Activated CD4-positive, alpha-beta memory T cell treated with anti-CD3 and anti-CD28 coated beads for 36 hours (primary cell): ENCODE results near the gene SLC23A2. TPM values are rescaled to one million over a fixed set of nuclear protein-coding genes. Genes with fewer than 3 reads are reported as not detected.

Experiments
- CTCF ChIA-PET: fragments of 350-600 bp; sonication (Branson Sonifier 250); formaldehyde crosslinking; loops from one replicate; lab custom pipeline; 2021; ENCODE audit warnings: antibody characterized with exemption, inconsistent platforms; lab: Charles Lee
- POLR2A ChIA-PET: fragments of 350-600 bp; sonication (Branson Sonifier 250); formaldehyde crosslinking; loops from one replicate; lab custom pipeline; 2021; ENCODE audit warnings: antibody characterized with exemption; lab: Charles Lee
- DNase-seq: peaks from one replicate; pipeline ENCODE4 v3.0.0-alpha.2; 2020
- H3K27ac Mint-ChIP-seq: one replicate; pipeline ENCODE4 v1.8.0; 2021; ENCODE audit warnings: mixed read lengths
- H3K27me3 Mint-ChIP-seq: one replicate; pipeline ENCODE4 v1.8.0; 2021; ENCODE audit warnings: mixed read lengths
- H3K36me3 Mint-ChIP-seq: one replicate; pipeline ENCODE4 v1.8.0; 2021; ENCODE audit warnings: mixed read lengths
- H3K4me1 Mint-ChIP-seq: one replicate; pipeline ENCODE4 v1.8.0; 2021; ENCODE audit warnings: low read depth, mixed read lengths
- H3K4me3 Mint-ChIP-seq: one replicate; pipeline ENCODE4 v1.8.0; 2021; ENCODE audit warnings: mild to moderate bottlenecking, mixed read lengths
- H3K9me3 Mint-ChIP-seq: one replicate; pipeline ENCODE4 v1.8.0; 2021; ENCODE audit warnings: mixed read lengths
- intact Hi-C: fragments of 100-400 bp; cut with micrococcal nuclease; formaldehyde crosslinking; loops from one replicate; pipeline ENCODE4 v1.15.1; 2023
- total RNA-seq, 2 experiments: library from RNA; stranded (reverse); gene quantifications; one replicate each; pipeline ENCODE4 v1.2.3, GENCODE V29; 2021

The SLC23A2 gene
- total RNA-seq, 2 experiments from 2014 or later, result 14.0 to 14.9 TPM

DNA sequence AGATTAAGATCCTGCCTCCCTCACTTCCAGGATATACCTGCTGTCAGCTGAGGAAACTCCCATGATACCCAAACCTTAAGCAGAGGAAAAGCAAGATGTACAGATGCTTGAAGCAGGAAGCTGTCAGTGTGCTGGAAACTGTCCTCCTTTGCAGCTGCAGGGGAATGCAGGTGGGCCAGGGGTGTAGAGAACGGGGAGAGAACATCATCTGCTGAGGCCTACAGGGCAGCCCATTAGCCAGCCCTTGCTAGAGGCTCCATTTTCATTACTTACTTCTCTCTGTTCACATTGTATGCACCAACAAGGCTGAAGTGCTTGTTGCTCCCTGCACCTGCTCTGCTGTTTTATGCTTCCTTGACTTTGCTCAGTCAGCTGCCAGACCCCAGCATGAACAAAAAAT lies 160.5 kb downstream of the SLC23A2 start:
- ChIA-PET CTCF (interaction anchor here (1.2 kb wide), 1 partner anchor 115 kb away, joined by 3 read pairs; no protein-coding TSS in a partner anchor), POLR2A (no interaction called here)
- DNase-seq, result no peak
- Mint-ChIP-seq H3K9me3 (peaks cover 2% of the 10 kb centered on the region), H3K36me3 (no peaks in the 10 kb centered on the region), H3K4me3 (no peak overlapping the region), H3K27me3 (no peaks in the 10 kb centered on the region), H3K4me1 (peaks cover 8% of the 10 kb centered on the region), H3K27ac (no peak overlapping the region)
- intact Hi-C loops, result no loop called here

- POLR2A ChIA-PET, result no interaction called here
- no peaks in the 10 kb centered on the region for H3K36me3 Mint-ChIP-seq
- no peaks in the 10 kb centered on the region for H3K27me3 Mint-ChIP-seq
- no peaks in the 10 kb centered on the region for H3K9me3 Mint-ChIP-seq
- intact Hi-C loops, result no loop called here
- CTCF ChIA-PET, result no interaction called here
- no peak for DNase-seq
- no peak overlapping the region for H3K4me3 Mint-ChIP-seq
- H3K4me1 Mint-ChIP-seq, result peaks cover 2% of the 10 kb centered on the region
- H3K27ac Mint-ChIP-seq, result no peak overlapping the region
Measured at GRCh38 chr20:4838526-4838925, 162.8 kb downstream of the SLC23A2 start.

GRCh38 chr20:4837760-4838159 lies 163.6 kb downstream of the SLC23A2 start:
- Mint-ChIP-seq H3K27ac (no peak overlapping the region), H3K4me1 (peaks cover 2% of the 10 kb centered on the region), H3K4me3 (no peak overlapping the region), H3K27me3 (no peaks in the 10 kb centered on the region), H3K9me3 (no peaks in the 10 kb centered on the region), H3K36me3 (no peaks in the 10 kb centered on the region)
- no peak for DNase-seq
- CTCF ChIA-PET, result interaction anchor here (1.4 kb wide), 1 partner anchor 76 kb away, joined by 3 read pairs; no protein-coding TSS in a partner anchor
- POLR2A ChIA-PET, result no interaction called here
- intact Hi-C loops, result no loop called here

DNA sequence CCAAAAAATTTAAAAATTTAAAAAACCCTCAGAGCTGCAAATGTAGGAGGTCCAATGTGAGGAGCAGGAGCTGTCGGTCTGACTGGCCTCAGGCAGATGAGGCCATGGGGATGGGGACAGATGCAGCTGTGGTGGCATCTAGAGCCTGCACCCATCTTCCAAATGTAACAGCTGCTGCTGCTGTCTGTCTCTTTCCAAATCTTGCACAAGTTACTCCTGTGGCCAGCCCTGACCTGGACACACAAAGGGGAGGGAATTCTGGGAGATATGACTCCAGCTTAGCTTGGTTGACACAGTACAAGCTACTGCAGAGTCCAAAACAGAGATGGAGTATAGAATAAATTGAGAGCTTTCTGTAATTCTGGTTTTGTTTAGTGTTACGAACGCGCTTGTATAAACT lies 164.4 kb downstream of the SLC23A2 start:
- H3K4me1 Mint-ChIP-seq, result peaks cover 2% of the 10 kb centered on the region
- H3K27me3 Mint-ChIP-seq, result no peaks in the 10 kb centered on the region
- ChIA-PET CTCF (interaction anchor here (1.4 kb wide), 1 partner anchor 75 kb away, joined by 3 read pairs; no protein-coding TSS in a partner anchor), POLR2A (interaction anchor here (1.5 kb wide), 1 partner anchor 23 kb away, joined by 5 read pairs; no protein-coding TSS in a partner anchor)
- no peaks in the 10 kb centered on the region for H3K36me3 Mint-ChIP-seq
- intact Hi-C loops, result no loop called here
- H3K27ac Mint-ChIP-seq, result no peak overlapping the region
- no peak for DNase-seq
- no peaks in the 10 kb centered on the region for H3K9me3 Mint-ChIP-seq
- no peak overlapping the region for H3K4me3 Mint-ChIP-seq

GRCh38 chr20:4836473-4836872 lies 164.8 kb downstream of the SLC23A2 start:
- no peaks in the 10 kb centered on the region for H3K9me3 Mint-ChIP-seq
- no peaks in the 10 kb centered on the region for H3K27me3 Mint-ChIP-seq
- H3K36me3 Mint-ChIP-seq, result no peaks in the 10 kb centered on the region
- no peak overlapping the region for H3K27ac Mint-ChIP-seq
- DNase-seq, result no peak
- ChIA-PET POLR2A (interaction anchor here (1.5 kb wide), 1 partner anchor 22 kb away, joined by 5 read pairs; no protein-coding TSS in a partner anchor), CTCF (interaction anchor here (1.4 kb wide), 1 partner anchor 74 kb away, joined by 3 read pairs; no protein-coding TSS in a partner anchor)
- H3K4me1 Mint-ChIP-seq, result peaks cover 2% of the 10 kb centered on the region
- H3K4me3 Mint-ChIP-seq, result no peak overlapping the region
- intact Hi-C loops, result no loop called here

- DNase-seq, result no peak
- Mint-ChIP-seq H3K4me3 (no peak overlapping the region), H3K27me3 (no peaks in the 10 kb centered on the region), H3K4me1 (peaks cover 2% of the 10 kb centered on the region), H3K36me3 (no peaks in the 10 kb centered on the region), H3K27ac (no peak overlapping the region), H3K9me3 (no peaks in the 10 kb centered on the region)
- ChIA-PET CTCF (no interaction called here), POLR2A (interaction anchor here (1.5 kb wide), 1 partner anchor 21 kb away, joined by 5 read pairs; no protein-coding TSS in a partner anchor)
- intact Hi-C loops, result no loop called here
Measured at GRCh38 chr20:4835244-4836177, 165.8 kb downstream of the SLC23A2 start.

- no peaks in the 10 kb centered on the region for H3K27me3 Mint-ChIP-seq
- no peak for DNase-seq
- H3K36me3 Mint-ChIP-seq, result no peaks in the 10 kb centered on the region
- intact Hi-C loops, result no loop called here
- no peak overlapping the region for H3K27ac Mint-ChIP-seq
- H3K4me3 Mint-ChIP-seq, result no peak overlapping the region
- CTCF ChIA-PET, result interaction anchor here (1.0 kb wide), 1 partner anchor 268 kb away, joined by 4 read pairs; no protein-coding TSS in a partner anchor
- POLR2A ChIA-PET, result no interaction called here
- H3K9me3 Mint-ChIP-seq, result no peaks in the 10 kb centered on the region
- peaks cover 2% of the 10 kb centered on the region for H3K4me1 Mint-ChIP-seq
Measured at GRCh38 chr20:4833074-4833728, 168.1 kb downstream of the SLC23A2 start.

GRCh38 chr20:4832469-4832868 lies 168.8 kb downstream of the SLC23A2 start:
- ChIA-PET CTCF (interaction anchor here (1.0 to 1.2 kb wide), 2 partner anchors 109 to 269 kb away, joined by 3 to 4 read pairs; no protein-coding TSS in a partner anchor), POLR2A (no interaction called here)
- intact Hi-C loops, result no loop called here
- Mint-ChIP-seq H3K4me1 (peaks cover 2% of the 10 kb centered on the region), H3K27me3 (no peaks in the 10 kb centered on the region), H3K36me3 (no peaks in the 10 kb centered on the region), H3K9me3 (no peaks in the 10 kb centered on the region), H3K27ac (no peak overlapping the region), H3K4me3 (no peak overlapping the region)
- DNase-seq, result no peak

GRCh38 chr20:4830696-4831095 lies 170.6 kb downstream of the SLC23A2 start:
- no peak for DNase-seq
- CTCF ChIA-PET, result no interaction called here
- intact Hi-C loops, result no loop called here
- H3K27ac Mint-ChIP-seq, result no peak overlapping the region
- H3K9me3 Mint-ChIP-seq, result no peaks in the 10 kb centered on the region
- H3K36me3 Mint-ChIP-seq, result no peaks in the 10 kb centered on the region
- H3K4me3 Mint-ChIP-seq, result no peak overlapping the region
- no peaks in the 10 kb centered on the region for H3K27me3 Mint-ChIP-seq
- peaks cover 2% of the 10 kb centered on the region for H3K4me1 Mint-ChIP-seq
- POLR2A ChIA-PET, result no interaction called here

GRCh38 chr20:4830259-4830658 lies 171.1 kb downstream of the SLC23A2 start:
- Mint-ChIP-seq H3K4me3 (no peak overlapping the region), H3K27me3 (no peaks in the 10 kb centered on the region), H3K27ac (no peak overlapping the region), H3K4me1 (peaks cover 2% of the 10 kb centered on the region), H3K9me3 (no peaks in the 10 kb centered on the region), H3K36me3 (no peaks in the 10 kb centered on the region)
- ChIA-PET CTCF (interaction anchor here (0.9 kb wide), 1 partner anchor 271 kb away, joined by 4 read pairs; no protein-coding TSS in a partner anchor), POLR2A (no interaction called here)
- no peak for DNase-seq
- intact Hi-C loops, result no loop called here

GRCh38 chr20:4829514-4830215 lies 171.6 kb downstream of the SLC23A2 start:
- no peaks in the 10 kb centered on the region for H3K9me3 Mint-ChIP-seq
- intact Hi-C loops, result no loop called here
- H3K4me1 Mint-ChIP-seq, result no peaks in the 10 kb centered on the region
- ChIA-PET CTCF (interaction anchor here (0.9 kb wide), 1 partner anchor 271 kb away, joined by 4 read pairs; no protein-coding TSS in a partner anchor), POLR2A (no interaction called here)
- no peak overlapping the region for H3K27ac Mint-ChIP-seq
- no peaks in the 10 kb centered on the region for H3K36me3 Mint-ChIP-seq
- DNase-seq, result no peak
- no peak overlapping the region for H3K4me3 Mint-ChIP-seq
- H3K27me3 Mint-ChIP-seq, result no peaks in the 10 kb centered on the region
